SK-N-SH treated with all-trans-retinoic acid at 6 μM for 48 hours (cell line): ENCODE measurements around the gene FAF1.

Experiments
- BACH2 ChIP-seq: fragments of 250-450 bp; sonication (Bioruptor Pico); IDR thresholded peaks from 2 replicates; pipeline ENCODE4 v1.9.0; 2021; ENCODE audit warnings: mild to moderate bottlenecking, borderline replicate concordance
- ESRRG ChIP-seq: fragments of 250-450 bp; sonication (Bioruptor Pico); IDR thresholded peaks from 2 replicates; pipeline ENCODE4 v1.6.1; 2021; ENCODE audit warnings: mild to moderate bottlenecking
- PATZ1 ChIP-seq: fragments of 250-450 bp; sonication (Bioruptor Pico); IDR thresholded peaks from 2 replicates; pipeline ENCODE4 v1.8.0; 2020; ENCODE audit warnings: mild to moderate bottlenecking, moderate library complexity, borderline replicate concordance
- ZFP30 ChIP-seq: fragments of 450-650 bp; formaldehyde crosslinking; IDR thresholded peaks from 2 replicates; pipeline ENCODE4 v1.5.0; 2022; ENCODE audit warnings: mild to moderate bottlenecking, moderate library complexity
- ZNF70 ChIP-seq: fragments of 450-650 bp; formaldehyde crosslinking; IDR thresholded peaks from 2 replicates; pipeline ENCODE4 v1.5.0; 2020; ENCODE audit warnings: mild to moderate bottlenecking, moderate library complexity

- TF ChIP-seq ESRRG (CRISPR knock-in tag) (no peak), ZFP30 (no peak), PATZ1 (no peak), BACH2 (CRISPR knock-in tag) (no peak), ZNF70 (CRISPR knock-in tag) (no peak)
Observed at GRCh38 chr1:50566405-50566804, 393.7 kb downstream of the FAF1 start.
